ENCODE measurements around the gene ATXN2.
"Not testable (repeated sequence)": the region's sequence is repeated elsewhere in the genome, so short reads cannot be mapped to it uniquely, and the experiment has no call there.

ATXN2 gene

GRCh38 chr12:111570084-111570961 is 28.8 kb downstream of the ATXN2 start:
- no peak for DNase-seq

GRCh38 chr12:111569363-111570083 is 29.6 kb downstream of the ATXN2 start:
- no peak for DNase-seq

GRCh38 chr12:111560844-111561243 is 38.3 kb downstream of the ATXN2 start:
- not testable (repeated sequence) for DNase-seq

GRCh38 chr12:111558107-111558376 is 41.1 kb downstream of the ATXN2 start:
- no peak for DNase-seq

GRCh38 chr12:111557271-111558106 is 41.6 kb downstream of the ATXN2 start:
- no peak for DNase-seq

- no peak for DNase-seq
These were observed 42.4 kb downstream of the ATXN2 start for GRCh38 chr12:111556676-111557075.

- not testable (repeated sequence) for DNase-seq
These were observed 43.8 kb downstream of the ATXN2 start for GRCh38 chr12:111555313-111555712.

- no peak for DNase-seq
These were observed 52.2 kb downstream of the ATXN2 start for GRCh38 chr12:111546758-111547383.

- DNase-seq, result no peak
These were observed 52.9 kb downstream of the ATXN2 start for GRCh38 chr12:111546171-111546570.

GRCh38 chr12:111544032-111544431 is 55.1 kb downstream of the ATXN2 start:
- DNase-seq, result no peak

GRCh38 chr12:111532751-111533150 is 66.4 kb downstream of the ATXN2 start:
- no peak for DNase-seq

GRCh38 chr12:111529424-111530368 is 69.4 kb downstream of the ATXN2 start:
- peak; percentile 52 for DNase-seq

- no peak for DNase-seq
These were observed 75.4 kb downstream of the ATXN2 start for GRCh38 chr12:111523587-111524167.

- no peak for DNase-seq
These were observed 77.3 kb downstream of the ATXN2 start for GRCh38 chr12:111521801-111522200.

- DNase-seq, result no peak
These were observed 79.2 kb downstream of the ATXN2 start for GRCh38 chr12:111519937-111520336.

GRCh38 chr12:111519083-111519482 is 80.0 kb downstream of the ATXN2 start:
- DNase-seq, result no peak

GRCh38 chr12:111507719-111508118 is 91.4 kb downstream of the ATXN2 start:
- not testable (repeated sequence) for DNase-seq

- not testable (repeated sequence) for DNase-seq
These were observed 91.9 kb downstream of the ATXN2 start for GRCh38 chr12:111507258-111507657.

GRCh38 chr12:111506260-111506659 is 92.9 kb downstream of the ATXN2 start:
- DNase-seq, result no peak

- DNase-seq, result no peak
These were observed 93.5 kb downstream of the ATXN2 start for GRCh38 chr12:111505601-111506036.

GRCh38 chr12:111503116-111503515 is 96.0 kb downstream of the ATXN2 start:
- no peak for DNase-seq
